ENCODE data around the gene TACC3.

TACC3 gene

GRCh38 chr4:1752284-1753041, 31.1 kb downstream of the TACC3 start:
- DNase-seq = no peak
- intact Hi-C loops (cut with DNase I) = loop anchor here (5.0 kb wide), 1 partner anchor 145 kb away; no protein-coding TSS in a partner anchor

- DNase-seq = no peak
- intact Hi-C loops (cut with DNase I) = loop anchor here (5.0 kb wide), 1 partner anchor 144 kb away; no protein-coding TSS in a partner anchor
Observed at GRCh38 chr4:1753294-1753696, 32.0 kb downstream of the TACC3 start.

DNA sequence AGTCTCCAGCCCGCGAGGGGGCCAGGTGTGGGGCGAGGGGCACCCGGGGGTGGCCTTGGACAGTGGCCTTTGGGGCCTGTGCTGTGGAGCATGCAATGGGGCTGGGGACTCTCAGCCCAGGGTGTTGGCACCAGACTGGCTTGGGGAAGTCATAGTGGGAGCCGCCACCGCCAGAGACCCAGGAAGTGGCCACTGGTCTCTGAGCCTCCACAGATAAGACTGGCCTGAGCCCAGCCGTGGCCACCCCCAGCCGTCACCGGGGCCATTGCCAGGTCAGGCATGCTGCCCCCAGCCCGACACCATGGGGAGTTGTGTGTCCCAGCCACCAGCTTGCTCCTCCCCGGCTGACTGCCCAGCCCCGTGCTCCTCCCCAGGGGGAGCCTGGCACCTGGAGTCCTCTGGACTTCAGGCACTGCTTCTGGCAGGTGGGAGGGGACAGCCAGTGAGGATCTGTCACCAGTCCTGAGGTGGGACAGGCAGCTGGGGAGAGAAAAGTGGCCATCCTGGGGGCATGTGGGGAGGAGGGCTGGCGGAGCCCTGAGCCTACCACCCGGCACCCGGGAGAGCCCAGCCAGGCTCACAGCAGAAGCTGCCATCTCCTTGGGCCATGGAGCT, 32.5 kb downstream of the TACC3 start:
- no peak for DNase-seq
- intact Hi-C loops (cut with DNase I) = loop anchor here (5.0 kb wide), 1 partner anchor 143 kb away; no protein-coding TSS in a partner anchor

- intact Hi-C loops (cut with DNase I) = loop anchor here (5.0 kb wide), 1 partner anchor 143 kb away; no protein-coding TSS in a partner anchor
- DNase-seq = no peak
Observed at GRCh38 chr4:1754336-1754735, 33.0 kb downstream of the TACC3 start.

DNA sequence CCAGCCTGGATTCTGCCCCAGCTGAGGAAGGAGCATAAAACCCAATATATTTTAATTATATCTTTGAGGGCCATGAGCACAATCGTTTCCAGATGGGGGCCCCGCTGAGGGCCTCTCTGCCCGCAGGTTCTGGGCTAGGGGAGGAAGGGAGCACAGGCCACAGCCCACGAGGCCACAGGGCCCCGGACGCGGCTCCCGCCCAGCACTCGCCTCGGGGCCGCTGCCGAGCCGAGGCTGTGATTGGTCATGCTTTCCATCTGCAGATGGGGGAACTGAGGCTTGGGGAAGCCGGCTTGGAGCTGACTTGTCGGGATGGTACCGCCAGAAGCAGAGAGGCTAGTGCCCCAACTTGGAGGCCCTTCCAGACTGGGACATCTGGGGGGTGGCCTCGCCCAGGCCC, 34.0 kb downstream of the TACC3 start:
- no peak for DNase-seq
- intact Hi-C loops (cut with DNase I) = no loop called here

- intact Hi-C loops (cut with DNase I) = no loop called here
- no peak for DNase-seq
Observed at GRCh38 chr4:1756079-1756478, 34.8 kb downstream of the TACC3 start.

- no peak for DNase-seq
- intact Hi-C loops (cut with DNase I) = no loop called here
Observed at GRCh38 chr4:1756893-1757779, 35.8 kb downstream of the TACC3 start.

DNA sequence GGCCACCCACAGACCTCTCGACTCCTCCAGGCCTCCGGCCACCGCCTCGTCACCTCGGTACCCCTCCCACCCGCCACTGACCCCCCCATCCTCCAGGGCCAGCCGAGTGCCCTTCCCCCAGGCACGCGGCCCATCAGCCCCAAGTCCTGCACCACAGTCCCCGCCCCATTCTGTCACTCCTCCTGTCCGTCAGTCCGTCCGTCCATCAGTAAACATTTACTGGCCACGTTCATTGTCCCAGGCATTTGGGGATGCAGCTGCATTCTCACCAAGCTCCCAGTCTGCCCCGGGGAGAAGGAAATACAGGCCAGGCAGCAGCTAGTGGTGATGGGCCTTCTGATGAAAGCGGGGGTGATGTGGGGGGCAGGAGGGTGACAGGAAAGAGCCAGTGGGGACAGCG, 36.5 kb downstream of the TACC3 start:
- intact Hi-C loops (cut with DNase I) = no loop called here
- DNase-seq = no peak

DNA sequence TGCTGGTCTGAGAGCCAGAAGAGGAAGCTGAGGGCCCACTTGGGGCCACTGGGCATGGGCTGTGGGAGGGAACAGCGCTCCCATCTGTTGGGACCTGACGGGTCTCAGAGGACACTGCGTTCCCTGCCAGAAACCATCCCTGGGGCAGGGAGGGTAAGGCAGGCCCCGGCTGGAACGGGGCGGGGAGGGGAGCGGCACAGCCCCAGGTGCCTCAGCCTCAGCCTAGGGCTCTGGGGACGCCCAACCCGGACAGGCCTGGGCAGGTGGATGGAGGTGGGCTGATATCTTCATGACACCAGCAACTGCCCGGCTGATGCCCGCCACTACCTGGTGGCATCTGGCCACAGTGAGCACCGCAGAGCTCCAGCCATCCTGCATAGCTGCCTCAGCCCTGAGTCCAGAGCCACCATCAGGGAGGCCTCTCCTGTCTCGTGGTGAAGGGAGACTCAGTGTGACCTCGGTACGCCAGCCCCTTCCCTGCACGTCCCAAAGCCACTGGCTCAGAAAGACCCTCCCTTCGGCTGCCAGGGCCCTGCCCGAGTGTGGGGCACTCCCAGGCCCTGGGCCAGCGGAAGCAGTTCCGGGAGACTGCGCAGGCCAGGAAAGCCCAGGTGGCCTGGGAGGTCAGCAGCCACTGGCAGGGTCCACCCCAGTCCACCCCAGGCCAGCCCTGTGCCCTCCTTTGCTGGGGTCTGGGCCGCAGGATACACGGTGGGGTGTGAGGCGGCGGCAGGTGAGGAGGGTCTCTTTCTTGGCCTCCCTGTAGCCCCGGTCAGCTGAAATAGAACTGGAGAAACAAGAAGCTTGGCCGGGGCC, 37.2 kb downstream of the TACC3 start:
- DNase-seq = no peak
- intact Hi-C loops (cut with DNase I) = no loop called here

DNA sequence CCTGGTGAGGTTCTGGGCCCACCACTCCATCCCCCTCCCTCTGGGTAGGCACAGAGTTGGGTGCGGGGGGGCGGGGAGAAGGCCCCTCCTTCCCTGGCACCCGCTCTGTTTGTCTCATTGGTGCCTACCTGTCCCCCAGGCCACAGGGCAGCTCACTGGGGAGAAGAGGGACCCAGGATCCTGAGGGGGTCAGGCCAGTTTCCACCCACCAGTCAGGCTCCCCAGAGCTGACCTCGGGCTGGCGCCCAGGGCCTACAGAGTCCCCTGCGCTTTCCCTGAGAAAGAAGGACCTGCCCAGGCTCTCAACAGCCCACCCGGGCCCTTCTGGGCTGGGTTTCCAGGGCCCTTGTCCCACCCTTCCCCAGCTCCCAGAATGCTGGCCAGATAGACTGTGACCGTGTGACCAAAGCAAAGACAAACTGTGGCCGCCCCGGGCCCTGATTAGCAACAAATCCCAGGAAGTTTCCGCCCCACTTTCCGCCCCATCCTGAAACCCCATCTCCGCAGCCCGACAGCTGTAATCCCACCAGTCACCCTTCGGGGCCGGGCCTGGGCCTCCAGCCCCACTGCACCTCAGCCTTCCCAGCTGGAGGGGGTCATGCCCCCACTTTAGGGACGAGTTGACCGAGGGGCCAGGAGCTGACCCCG, 38.0 kb downstream of the TACC3 start:
- intact Hi-C loops (cut with DNase I) = no loop called here
- DNase-seq = no peak

DNA sequence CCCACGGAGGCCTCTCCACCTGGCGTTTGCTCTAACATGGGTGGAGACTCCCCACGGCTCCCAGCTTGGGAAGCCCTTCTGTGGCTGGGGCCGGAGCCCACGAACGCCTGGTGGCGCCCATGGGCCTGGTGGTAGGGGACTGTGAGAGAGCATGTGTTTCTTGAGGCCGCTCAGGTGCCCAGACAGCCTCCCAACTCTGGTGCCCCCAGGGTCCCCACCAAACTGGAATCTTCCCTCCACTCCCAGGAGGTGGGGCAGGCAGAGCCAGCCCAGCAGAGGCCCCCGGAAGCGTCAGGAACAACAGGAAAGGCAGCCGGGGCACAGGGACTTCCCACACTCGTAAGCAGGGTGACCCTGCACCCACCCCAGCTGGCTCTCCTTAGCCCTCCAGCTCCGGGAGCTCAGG, 38.5 kb downstream of the TACC3 start:
- DNase-seq = no peak
- intact Hi-C loops (cut with DNase I) = no loop called here

GRCh38 chr4:1760521-1761071, 39.3 kb downstream of the TACC3 start:
- intact Hi-C loops (cut with DNase I) = no loop called here
- peak in 1 of 42 donors; percentile 38 for DNase-seq

DNA sequence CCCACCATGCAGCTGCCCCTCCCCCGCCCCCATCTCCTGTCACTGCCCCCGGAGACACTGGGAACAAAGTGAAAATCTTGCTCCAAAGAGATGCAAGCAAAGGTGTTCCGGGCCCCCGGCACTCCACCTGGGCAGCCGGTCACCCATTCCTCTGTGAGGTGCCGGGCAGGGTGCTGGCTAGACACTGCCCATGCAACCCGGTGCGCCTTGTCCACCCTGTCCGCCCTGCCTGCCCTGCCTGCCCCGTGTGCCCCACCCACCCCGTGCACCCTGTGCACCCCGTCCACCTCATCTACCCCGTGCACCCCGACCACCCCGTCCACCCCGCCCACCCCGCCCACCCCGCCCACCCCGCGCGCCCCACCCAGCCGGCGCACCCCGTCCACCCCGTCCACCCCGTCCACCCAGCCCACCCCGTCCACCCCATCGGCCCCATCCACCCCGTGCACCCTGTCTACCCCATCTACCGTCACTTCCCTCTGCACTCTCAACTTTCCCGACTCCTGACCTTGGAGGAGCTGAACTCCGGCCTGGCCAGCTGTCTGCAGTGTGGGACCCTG, 39.9 kb downstream of the TACC3 start:
- no peak for DNase-seq
- intact Hi-C loops (cut with DNase I) = no loop called here

DNA sequence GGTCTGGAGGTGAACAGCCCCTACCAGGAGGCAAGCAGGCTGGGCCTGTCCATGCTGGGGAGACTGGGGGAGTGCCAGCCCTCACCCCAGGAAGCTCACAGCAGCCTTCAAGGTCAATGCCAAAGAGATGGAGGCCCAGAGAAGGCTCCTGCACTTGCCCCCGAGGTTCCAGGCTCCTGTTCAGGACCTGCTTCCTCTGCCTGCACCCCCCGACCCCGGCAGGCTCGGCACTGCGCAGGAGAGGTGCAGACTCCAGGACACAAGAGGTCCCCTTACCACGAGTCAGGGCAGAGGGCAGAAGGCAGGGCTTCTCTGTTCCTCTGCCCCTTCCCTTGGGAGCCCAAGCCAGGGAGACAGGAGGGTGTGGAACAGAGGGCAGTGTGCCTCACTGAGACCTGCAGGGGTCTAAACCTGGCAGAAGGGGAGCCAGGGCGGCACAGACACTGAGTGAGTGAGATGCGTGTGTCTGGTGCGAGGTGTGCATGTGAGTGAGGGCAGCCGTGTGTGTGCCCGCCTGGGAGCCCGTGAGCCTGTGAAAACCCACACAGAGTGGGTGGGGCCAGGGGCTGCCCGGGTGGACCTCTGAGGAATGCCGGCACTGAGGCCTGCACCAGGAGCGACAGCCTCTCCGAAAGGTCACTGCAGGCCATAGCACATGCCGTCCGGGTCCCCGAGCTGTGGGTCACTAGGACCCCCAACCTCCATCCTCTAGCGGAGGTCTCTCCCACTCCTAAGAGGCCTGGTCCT, 41.1 kb downstream of the TACC3 start:
- intact Hi-C loops (cut with DNase I) = no loop called here
- DNase-seq = no peak

GRCh38 chr4:1763070-1763549, 41.8 kb downstream of the TACC3 start:
- DNase-seq = peak in 4 of 42 donors; percentile 24 to 58 (median 39)
- intact Hi-C loops (cut with DNase I) = no loop called here

DNA sequence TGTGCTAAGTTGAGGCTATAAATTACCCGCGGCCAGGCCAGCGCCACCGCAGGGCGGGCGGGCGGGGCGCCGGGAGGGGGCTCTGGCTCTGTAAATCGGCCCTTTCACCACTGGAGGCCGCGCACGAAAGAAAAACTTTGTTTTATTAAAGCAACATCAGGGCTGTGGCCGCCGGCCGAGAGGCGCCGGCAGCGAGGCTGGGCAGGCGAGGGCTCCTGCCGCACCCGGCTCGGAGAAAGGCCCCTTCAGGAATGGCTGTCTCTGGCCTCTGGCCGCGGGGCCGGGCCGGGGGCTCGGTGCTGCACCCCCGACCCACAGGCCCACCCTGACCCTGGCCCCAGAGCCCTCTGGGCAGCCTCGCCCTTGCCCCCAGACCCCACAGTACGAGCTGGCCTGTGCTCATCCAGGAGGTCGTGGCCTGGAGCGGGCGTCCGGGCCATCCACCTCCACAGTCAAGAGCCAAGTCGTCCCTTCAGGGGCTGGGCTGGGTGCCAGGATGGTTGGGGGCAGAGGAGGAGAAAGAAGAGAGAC, 42.3 kb downstream of the TACC3 start:
- intact Hi-C loops (cut with DNase I) = no loop called here
- DNase-seq = peak in 32 of 42 donors; percentile 18 to 75 (median 44)

- DNase-seq = no peak
- intact Hi-C loops (cut with DNase I) = no loop called here
Observed at GRCh38 chr4:1764670-1765069, 43.3 kb downstream of the TACC3 start.
